ENCODE measurements around the gene SUPT16H.
"Not testable (repeated sequence)": the region's sequence is repeated elsewhere in the genome, so short reads cannot be mapped to it uniquely, and the experiment has no call there.

Gene SUPT16H

GRCh38 chr14:21367582-21368144 is 16.2 kb downstream of the SUPT16H start:
- DNase-seq (ENCODE audit: low spot score) (no peak), FAIRE-seq (no peak)

- DNase-seq (ENCODE audit: low spot score) (no peak), FAIRE-seq (no peak)
These were observed 27.3 kb downstream of the SUPT16H start for GRCh38 chr14:21356511-21356910.

GRCh38 chr14:21352587-21352986 is 31.2 kb downstream of the SUPT16H start:
- no peak for FAIRE-seq
- DNase-seq (ENCODE audit: low spot score) = no peak

- DNase-seq (ENCODE audit: low spot score) (no peak), FAIRE-seq (no peak)
These were observed 33.3 kb downstream of the SUPT16H start for GRCh38 chr14:21350539-21350938.

- FAIRE-seq (no peak), DNase-seq (ENCODE audit: low spot score) (no peak)
These were observed 36.6 kb downstream of the SUPT16H start for GRCh38 chr14:21347201-21347600.

GRCh38 chr14:21346532-21347135 is 37.2 kb downstream of the SUPT16H start:
- FAIRE-seq = no peak
- no peak for DNase-seq (ENCODE audit: low spot score)

- DNase-seq (ENCODE audit: low spot score) = no peak
- no peak for FAIRE-seq
These were observed 40.6 kb downstream of the SUPT16H start for GRCh38 chr14:21343035-21343794.

GRCh38 chr14:21334202-21334906 is 49.5 kb downstream of the SUPT16H start:
- no peak for DNase-seq (ENCODE audit: low spot score)
- FAIRE-seq = no peak

- DNase-seq (ENCODE audit: low spot score) (no peak), FAIRE-seq (no peak)
These were observed 50.9 kb downstream of the SUPT16H start for GRCh38 chr14:21332950-21333349.

- DNase-seq (ENCODE audit: low spot score) = no peak
- FAIRE-seq = no peak
These were observed 56.8 kb downstream of the SUPT16H start for GRCh38 chr14:21326972-21327371.

- FAIRE-seq = no peak
- DNase-seq (ENCODE audit: low spot score) = no peak
These were observed 61.1 kb downstream of the SUPT16H start for GRCh38 chr14:21322716-21323115.

- FAIRE-seq (no peak), DNase-seq (ENCODE audit: low spot score) (no peak)
These were observed 62.9 kb downstream of the SUPT16H start for GRCh38 chr14:21320913-21321312.

GRCh38 chr14:21317398-21317797 is 66.4 kb downstream of the SUPT16H start:
- FAIRE-seq (no peak), DNase-seq (ENCODE audit: low spot score) (no peak)

GRCh38 chr14:21313512-21313911 is 70.3 kb downstream of the SUPT16H start:
- FAIRE-seq = no peak
- no peak for DNase-seq (ENCODE audit: low spot score)

- DNase-seq (ENCODE audit: low spot score) (no peak), FAIRE-seq (no peak)
These were observed 72.2 kb downstream of the SUPT16H start for GRCh38 chr14:21311614-21312013.

GRCh38 chr14:21309956-21310355 is 73.9 kb downstream of the SUPT16H start:
- DNase-seq (ENCODE audit: low spot score) = no peak
- FAIRE-seq = no peak

GRCh38 chr14:21309238-21309636 is 74.6 kb downstream of the SUPT16H start:
- no peak for FAIRE-seq
- no peak for DNase-seq (ENCODE audit: low spot score)

- DNase-seq (ENCODE audit: low spot score) = no peak
- FAIRE-seq = no peak
These were observed 75.2 kb downstream of the SUPT16H start for GRCh38 chr14:21308479-21309237.

- no peak for FAIRE-seq
- no peak for DNase-seq (ENCODE audit: low spot score)
These were observed 75.7 kb downstream of the SUPT16H start for GRCh38 chr14:21308132-21308478.

- FAIRE-seq (no peak), DNase-seq (ENCODE audit: low spot score) (no peak)
These were observed 76.2 kb downstream of the SUPT16H start for GRCh38 chr14:21307637-21308036.

- not testable (repeated sequence) for FAIRE-seq; DNase-seq (ENCODE audit: low spot score)
These were observed 81.0 kb downstream of the SUPT16H start for GRCh38 chr14:21302836-21303140.
